ENCODE results near the gene KRTAP5-7.

DNA sequence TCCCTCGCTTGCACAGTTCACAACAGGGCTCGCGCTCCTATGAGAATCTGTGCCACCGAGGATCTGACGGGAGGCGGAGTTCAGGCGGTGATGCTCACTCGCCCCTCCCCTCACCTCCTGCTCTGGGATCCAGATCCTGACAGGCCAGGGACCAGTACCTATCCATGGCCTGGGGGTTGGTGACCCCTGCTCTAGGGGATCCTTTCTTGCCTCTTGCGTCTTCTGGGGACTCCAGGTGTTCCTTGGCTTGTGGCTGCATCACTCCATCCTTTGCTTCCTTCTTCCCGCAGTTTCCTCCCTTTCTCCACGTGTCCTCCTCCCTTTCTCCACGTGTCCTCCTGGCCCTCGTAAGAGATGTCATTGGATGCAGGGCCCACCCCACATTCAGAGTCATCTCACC lies 30.6 kb upstream of the KRTAP5-7 start:
- TF ChIP-seq, protein P1, sequence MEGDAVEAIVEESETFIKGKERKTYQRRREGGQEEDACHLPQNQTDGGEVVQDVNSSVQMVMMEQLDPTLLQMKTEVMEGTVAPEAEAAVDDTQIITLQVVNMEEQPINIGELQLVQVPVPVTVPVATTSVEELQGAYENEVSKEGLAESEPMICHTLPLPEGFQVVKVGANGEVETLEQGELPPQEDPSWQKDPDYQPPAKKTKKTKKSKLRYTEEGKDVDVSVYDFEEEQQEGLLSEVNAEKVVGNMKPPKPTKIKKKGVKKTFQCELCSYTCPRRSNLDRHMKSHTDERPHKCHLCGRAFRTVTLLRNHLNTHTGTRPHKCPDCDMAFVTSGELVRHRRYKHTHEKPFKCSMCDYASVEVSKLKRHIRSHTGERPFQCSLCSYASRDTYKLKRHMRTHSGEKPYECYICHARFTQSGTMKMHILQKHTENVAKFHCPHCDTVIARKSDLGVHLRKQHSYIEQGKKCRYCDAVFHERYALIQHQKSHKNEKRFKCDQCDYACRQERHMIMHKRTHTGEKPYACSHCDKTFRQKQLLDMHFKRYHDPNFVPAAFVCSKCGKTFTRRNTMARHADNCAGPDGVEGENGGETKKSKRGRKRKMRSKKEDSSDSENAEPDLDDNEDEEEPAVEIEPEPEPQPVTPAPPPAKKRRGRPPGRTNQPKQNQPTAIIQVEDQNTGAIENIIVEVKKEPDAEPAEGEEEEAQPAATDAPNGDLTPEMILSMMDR (IDR thresholded peaks at IDR 0.05; ENCODE audit: insufficient read depth, low read depth, low read length) = no peak
- TF ChIP-seq EZH2 (IDR thresholded peaks at IDR 0.05; ENCODE audit: insufficient read depth, low read length) = no peak
